ENCODE data around the gene LRRC15.

- TF ChIP-seq CTCF (IDR thresholded peaks at IDR 0.05) = no peak
- no peak for TF ChIP-seq POLR2A (IDR thresholded peaks at IDR 0.05)
- no peak for TF ChIP-seq POLR2AphosphoS5 (IDR thresholded peaks at IDR 0.05; ENCODE audit: insufficient read depth in 1 of 2, low read depth in 1 of 2)
Measured at GRCh38 chr3:194308601-194309449, 60.7 kb downstream of the LRRC15 start.

Measured in vagina (tissue), 2 donors.